ENCODE results near the gene FAM163B.

Gene FAM163B

GRCh38 chr9:133568186-133568585 is 41.0 kb downstream of the FAM163B start:
- TF ChIP-seq POLR2AphosphoS5 (IDR thresholded peaks at IDR 0.05; ENCODE audit: low read depth) (no peak), SPI1 (IDR thresholded peaks at IDR 0.05; ENCODE audit: borderline replicate concordance, low read depth) (no peak), GABPA (IDR thresholded peaks at IDR 0.05; ENCODE audit: low read depth) (no peak), CTCF (IDR thresholded peaks at IDR 0.05; ENCODE audit: insufficient read depth, low read length) (no peak), REST (IDR thresholded peaks at IDR 0.05; ENCODE audit: insufficient replicate concordance, low read depth) (no peak)

GRCh38 chr9:133566817-133567216 is 42.4 kb downstream of the FAM163B start:
- DNase-seq (ENCODE audit: low read depth in 1 of 2, low spot score in 1 of 2): no peak
- H3K27me3 ChIP-seq (ENCODE audit: insufficient read depth, poor library complexity, severe bottlenecking): no peaks in the 10 kb centered on the region

More at GRCh38 chr9:133568186-133568585, 41.0 kb downstream of the FAM163B start:
- DNase-seq (ENCODE audit: low read depth in 1 of 2, low spot score in 1 of 2): no peak
- no peaks in the 10 kb centered on the region for H3K27me3 ChIP-seq (ENCODE audit: insufficient read depth, poor library complexity, severe bottlenecking)
- H3K27ac ChIP-seq (replicated peaks): no peak overlapping the region
- no peak overlapping the region for H3K4me3 ChIP-seq (replicated peaks; ENCODE audit: insufficient read depth, low read length)

GRCh38 chr9:133566382-133566781 is 42.8 kb downstream of the FAM163B start:
- no peaks in the 10 kb centered on the region for H3K27me3 ChIP-seq (ENCODE audit: insufficient read depth, poor library complexity, severe bottlenecking)
- H3K27ac ChIP-seq (replicated peaks): no peak overlapping the region
- H3K4me3 ChIP-seq (replicated peaks; ENCODE audit: insufficient read depth, low read length): no peak overlapping the region
- no peak for TF ChIP-seq GABPA (IDR thresholded peaks at IDR 0.05; ENCODE audit: low read depth)
- TF ChIP-seq SPI1 (IDR thresholded peaks at IDR 0.05; ENCODE audit: borderline replicate concordance, low read depth): no peak
- no peak for TF ChIP-seq CTCF (IDR thresholded peaks at IDR 0.05; ENCODE audit: insufficient read depth, low read length)
- no peak for TF ChIP-seq REST (IDR thresholded peaks at IDR 0.05; ENCODE audit: insufficient replicate concordance, low read depth)
- TF ChIP-seq POLR2AphosphoS5 (IDR thresholded peaks at IDR 0.05; ENCODE audit: low read depth): no peak
- no peak for DNase-seq (ENCODE audit: low read depth in 1 of 2, low spot score in 1 of 2)

More at GRCh38 chr9:133566817-133567216, 42.4 kb downstream of the FAM163B start:
- H3K4me3 ChIP-seq (replicated peaks; ENCODE audit: insufficient read depth, low read length): no peak overlapping the region
- TF ChIP-seq CTCF (IDR thresholded peaks at IDR 0.05; ENCODE audit: insufficient read depth, low read length): no peak
- TF ChIP-seq REST (IDR thresholded peaks at IDR 0.05; ENCODE audit: insufficient replicate concordance, low read depth): no peak
- TF ChIP-seq POLR2AphosphoS5 (IDR thresholded peaks at IDR 0.05; ENCODE audit: low read depth): no peak
- no peak for TF ChIP-seq SPI1 (IDR thresholded peaks at IDR 0.05; ENCODE audit: borderline replicate concordance, low read depth)
- no peak for TF ChIP-seq GABPA (IDR thresholded peaks at IDR 0.05; ENCODE audit: low read depth)
- no peak overlapping the region for H3K27ac ChIP-seq (replicated peaks)
